Ovary (tissue), 9 donors: ENCODE measurements around the gene FAM9C. TPM values are rescaled to one million over a fixed set of nuclear protein-coding genes. Genes with fewer than 3 reads are reported as not detected.

Experiments
- DNase-seq, 5 donors: peaks; one replicate each; pipeline ENCODE4 v3.0.0-alpha.2; 2019 to 2020
- H3K27ac ChIP-seq, 2 donors: fragments of 200-600 bp; one replicate each; pipeline versions ENCODE4 v1.5.1 to v1.8.0; 2019 to 2022
- H3K27me3 ChIP-seq: fragments of 200-600 bp; one replicate; pipeline ENCODE4 v1.8.0; 2022
- H3K36me3 ChIP-seq: fragments of 200-600 bp; sonication (generic); one replicate; pipeline ENCODE4 v1.5.1; 2019
- H3K4me1 ChIP-seq: one replicate; pipeline ENCODE4 v1.8.1; 2013; ENCODE audit warnings: mild to moderate bottlenecking, moderate library complexity; ENCODE audit not compliant: insufficient read depth
- H3K4me3 ChIP-seq: fragments of 200-600 bp; sonication (generic); one replicate; pipeline ENCODE4 v1.5.1; 2017
- H3K9me3 ChIP-seq, 2 donors: fragments of 200-600 bp in 1 of 2; sonication (generic) in 1 of 2; one replicate each; pipeline versions ENCODE4 v1.5.1 to v1.8.1; 2013 to 2019; ENCODE audit warnings: mild to moderate bottlenecking in 1 of 2, moderate library complexity in 1 of 2
- EP300 ChIP-seq: sonication (generic); formaldehyde crosslinking; IDR thresholded peaks from one replicate; pipeline ENCODE4 v1.6.1; 2017; ENCODE audit warnings: antibody characterized with exemption
- POLR2A ChIP-seq: fragments of 450-650 bp; IDR thresholded peaks from one replicate; pipeline ENCODE4 v1.6.1; 2017; ENCODE audit warnings: antibody characterized with exemption, mild to moderate bottlenecking, moderate library complexity
- WGBS, 3 donors: extraction: QIAGEN DNeasy Blood & Tissue Kit in 1 of 3; methylation state at CpG; one replicate each; pipeline versions ENCODE4 v1.1.5 to v1.1.7; 2013 to 2017; 5-methylcytosine and 5-hydroxymethylcytosine counted together
- intact Hi-C, 4 donors: fragments of 100-400 bp; cut with DNase I; formaldehyde crosslinking; loops; one replicate each; pipeline versions ENCODE4 v1.11.0 to v1.15.1; 2022 to 2023
- polyA plus RNA-seq, 2 donors: library from polyadenylated mRNA; stranded (reverse); fragments of 200-250 nt in 1 of 2; fragments of 350-450 nt in 1 of 2; fragmentation: Illumina TruSeq in 1 of 2; extraction: RNeasy Lipid Tissue Mini Kit (QIAGEN cat#74804) in 1 of 2; gene quantifications; one replicate each; pipeline ENCODE4 v1.2.3, GENCODE V29; 2013 to 2014
- total RNA-seq, 7 donors: library from RNA; depleted of rRNA in 2 of 7; stranded (reverse); fragments of >200 nt in 2 of 7; fragmentation: NEBNext Ultra II Directional in 3 of 7; extraction: Animal tissue kit (Norgen Biotek cat#: 25700) in 3 of 7; gene quantifications; one replicate each; pipeline versions ENCODE4 v1.1.0 to v1.2.4, GENCODE V29; 2016 to 2023
- TF ChIP-seq, protein P1 (sequence below), 3 donors: fragments of 450-650 bp in 2 of 3; fragments of 200-600 bp in 1 of 3; IDR thresholded peaks; one replicate each; pipeline versions ENCODE4 v1.5.1 to v1.8.0; 2016 to 2022; ENCODE audit warnings: antibody characterized with exemption in 3 of 3, mild to moderate bottlenecking in 1 of 3
- donor health status: DM: no; HTN: no; CAD: no; lungs with moderate emphysema.
- donor health status: DM: no; HTN: no; CAD: no.
- donor health status: Bipolar disorder and iron deficiency.
- donor health status: DM: yes; HTN: yes; CAD: no.
- donor health status: DM: no; HTN: no; CAD: no.
- donor health status: DM: yes; HTN: yes; CAD: no.

FAM9C gene
- total and polyA plus RNA-seq, 9 donors, result 0.10 to 1.6 (median 0.87) TPM; not detected in 4

DNA sequence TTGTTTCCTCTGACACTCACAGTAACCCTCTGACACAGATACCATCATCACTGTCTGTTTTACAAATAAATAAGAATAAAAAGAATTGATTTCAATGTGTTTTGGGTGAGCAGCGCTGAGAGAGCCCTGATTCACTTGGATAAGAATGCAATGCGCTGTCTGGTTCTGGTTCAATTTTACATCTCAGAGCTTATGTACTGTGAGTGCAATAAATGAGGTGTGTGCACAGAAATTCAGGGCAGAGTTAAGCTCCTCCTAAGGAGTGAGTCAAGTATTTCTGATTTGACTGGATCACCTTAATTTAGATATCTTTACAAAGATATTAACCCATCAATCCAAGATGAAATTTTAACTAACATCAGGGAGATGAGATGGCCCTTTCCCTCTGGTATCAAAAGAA, 11.2 kb downstream of the FAM9C start:
- no peaks in the 10 kb centered on the region for H3K9me3 ChIP-seq
- no peaks in the 10 kb centered on the region for H3K27me3 ChIP-seq
- H3K4me1 ChIP-seq, result no peaks in the 10 kb centered on the region
- H3K27ac ChIP-seq, result no peak overlapping the region
- no peaks in the 10 kb centered on the region for H3K36me3 ChIP-seq
- intact Hi-C loops, result no loop called here
- H3K4me3 ChIP-seq, result no peak overlapping the region
- DNase-seq, result no peak
- TF ChIP-seq EP300 (no peak), POLR2A (no peak)
- TF ChIP-seq, protein P1, sequence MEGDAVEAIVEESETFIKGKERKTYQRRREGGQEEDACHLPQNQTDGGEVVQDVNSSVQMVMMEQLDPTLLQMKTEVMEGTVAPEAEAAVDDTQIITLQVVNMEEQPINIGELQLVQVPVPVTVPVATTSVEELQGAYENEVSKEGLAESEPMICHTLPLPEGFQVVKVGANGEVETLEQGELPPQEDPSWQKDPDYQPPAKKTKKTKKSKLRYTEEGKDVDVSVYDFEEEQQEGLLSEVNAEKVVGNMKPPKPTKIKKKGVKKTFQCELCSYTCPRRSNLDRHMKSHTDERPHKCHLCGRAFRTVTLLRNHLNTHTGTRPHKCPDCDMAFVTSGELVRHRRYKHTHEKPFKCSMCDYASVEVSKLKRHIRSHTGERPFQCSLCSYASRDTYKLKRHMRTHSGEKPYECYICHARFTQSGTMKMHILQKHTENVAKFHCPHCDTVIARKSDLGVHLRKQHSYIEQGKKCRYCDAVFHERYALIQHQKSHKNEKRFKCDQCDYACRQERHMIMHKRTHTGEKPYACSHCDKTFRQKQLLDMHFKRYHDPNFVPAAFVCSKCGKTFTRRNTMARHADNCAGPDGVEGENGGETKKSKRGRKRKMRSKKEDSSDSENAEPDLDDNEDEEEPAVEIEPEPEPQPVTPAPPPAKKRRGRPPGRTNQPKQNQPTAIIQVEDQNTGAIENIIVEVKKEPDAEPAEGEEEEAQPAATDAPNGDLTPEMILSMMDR (IDR thresholded peaks at IDR 0.05), result no peak
- 90 to 92% (median 90%) methylated on average over 2 of the region's 2 CpGs for WGBS, 3 donors

DNA sequence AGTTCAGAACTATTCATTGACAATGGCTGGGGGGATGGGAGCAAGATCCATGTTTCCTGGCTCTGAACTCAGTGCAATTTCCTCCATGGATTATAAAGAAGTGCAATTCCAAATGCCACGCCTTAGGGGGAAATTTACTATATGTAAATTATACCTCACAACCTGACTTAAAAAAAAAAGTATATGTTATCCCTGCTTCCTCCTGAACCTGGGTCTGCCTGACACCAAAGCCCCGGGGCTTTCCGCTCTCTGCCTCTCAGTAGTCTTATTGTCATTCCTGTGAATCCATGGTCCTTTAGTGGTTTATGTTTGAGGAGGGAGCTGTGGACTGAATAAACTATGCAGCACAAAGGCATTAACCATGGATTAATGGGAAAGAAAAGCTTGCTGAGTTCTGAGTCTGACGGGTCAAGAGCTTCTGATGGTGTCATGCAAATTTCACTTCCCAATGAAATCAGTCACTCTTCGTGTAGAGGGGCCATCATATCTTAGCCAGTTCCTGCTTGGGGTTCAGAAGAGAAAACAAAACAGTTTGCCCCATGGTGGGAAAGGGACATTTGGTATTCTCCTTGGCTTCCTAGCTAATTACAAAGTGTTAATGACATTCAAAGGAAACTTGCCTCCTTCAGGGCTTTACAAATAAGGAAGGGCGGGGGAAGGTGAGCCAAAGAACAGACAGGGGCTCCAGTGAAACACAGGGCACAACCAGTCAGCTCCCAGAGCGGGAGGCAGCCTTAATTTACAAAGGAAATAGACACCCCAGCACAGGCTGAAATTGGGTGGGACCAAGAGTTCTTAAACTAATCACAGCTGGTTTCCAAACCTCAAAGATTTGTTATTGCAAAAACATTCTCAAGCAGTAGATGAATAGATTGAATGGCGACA, 14.3 kb downstream of the FAM9C start:
- no peak for DNase-seq

DNA sequence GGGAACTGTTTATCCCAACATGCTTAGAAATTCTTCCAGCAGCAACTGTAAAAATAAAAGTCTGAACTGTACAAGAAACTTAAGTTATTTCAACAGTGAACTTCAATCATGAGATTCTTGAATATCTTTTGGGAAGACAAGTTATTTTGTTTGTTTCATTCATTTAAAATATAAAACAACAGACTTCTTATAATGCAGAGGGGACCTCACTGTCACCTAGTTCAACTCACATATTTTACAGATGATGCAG, 14.9 kb downstream of the FAM9C start:
- Histone ChIP-seq H3K4me1 (no peaks in the 10 kb centered on the region), H3K27ac (no peak overlapping the region), H3K36me3 (no peaks in the 10 kb centered on the region), H3K9me3 (no peaks in the 10 kb centered on the region), H3K4me3 (no peak overlapping the region), H3K27me3 (no peaks in the 10 kb centered on the region)
- intact Hi-C loops, result no loop called here
- no peak for DNase-seq
- TF ChIP-seq, protein P1 (IDR thresholded peaks at IDR 0.05), result no peak
- TF ChIP-seq POLR2A (no peak), EP300 (no peak)

More for the DNA sequence above, 14.3 kb downstream of the FAM9C start:
- Histone ChIP-seq H3K27ac (no peak overlapping the region), H3K36me3 (no peaks in the 10 kb centered on the region), H3K9me3 (no peaks in the 10 kb centered on the region), H3K4me3 (no peak overlapping the region), H3K4me1 (no peaks in the 10 kb centered on the region), H3K27me3 (no peaks in the 10 kb centered on the region)
- 41 to 54% (median 41%) methylated on average over 8 of the region's 8 CpGs for WGBS, 3 donors
- TF ChIP-seq, protein P1 (IDR thresholded peaks at IDR 0.05), result no peak
- TF ChIP-seq EP300 (no peak), POLR2A (no peak)
- intact Hi-C loops, result no loop called here

DNA sequence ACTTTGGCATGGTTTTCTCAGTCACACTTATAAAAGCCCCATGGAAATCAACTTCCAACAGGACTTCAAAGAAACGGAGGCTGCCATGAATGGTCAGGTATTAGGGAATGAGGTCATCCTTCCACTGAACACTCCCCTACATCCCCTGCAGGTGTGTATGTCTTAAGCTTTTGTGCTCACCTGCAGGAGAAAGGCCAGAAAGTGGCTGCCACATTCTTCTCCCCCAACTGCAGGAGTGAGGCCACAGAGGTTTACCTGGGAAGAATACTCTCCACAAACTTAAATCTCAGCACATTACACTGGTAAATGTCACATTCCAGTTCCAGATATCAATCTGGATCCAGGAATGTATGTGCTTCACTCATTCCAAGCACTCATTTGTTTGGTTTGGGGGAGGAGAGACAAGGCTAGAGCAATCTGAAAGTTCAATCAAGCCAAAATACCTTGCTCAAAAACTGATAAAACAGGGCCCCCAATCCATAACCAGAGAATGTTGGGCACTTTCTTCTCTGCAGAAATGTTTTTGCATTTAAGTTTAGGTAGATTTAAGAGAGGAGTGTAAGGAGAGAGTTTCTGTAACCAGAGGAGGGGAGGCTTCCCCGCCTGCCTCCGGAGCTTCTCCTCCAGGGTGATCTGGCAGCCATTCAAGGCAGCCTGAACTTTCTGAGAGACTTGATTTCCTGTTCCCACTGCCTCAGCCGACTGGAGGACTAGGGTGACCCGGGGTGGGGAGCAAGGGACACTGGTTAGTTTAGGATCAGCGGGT, 15.4 kb downstream of the FAM9C start:
- no peaks in the 10 kb centered on the region for H3K36me3 ChIP-seq
- no peak overlapping the region for H3K27ac ChIP-seq
- no peaks in the 10 kb centered on the region for H3K27me3 ChIP-seq
- TF ChIP-seq EP300 (no peak), POLR2A (no peak)
- TF ChIP-seq, protein P1 (IDR thresholded peaks at IDR 0.05), result no peak
- H3K4me3 ChIP-seq, result no peak overlapping the region
- intact Hi-C loops, result no loop called here
- H3K9me3 ChIP-seq, result no peaks in the 10 kb centered on the region
- DNase-seq, result peak; percentile 47 to 65 (median 56)
- WGBS, 3 donors, result 14 to 19% (median 15%) methylated on average over 6 of the region's 6 CpGs
- H3K4me1 ChIP-seq, result no peaks in the 10 kb centered on the region
